HUES64 (cell line): Measurements from ENCODE around the gene EOGT.
A peak's percentile ranks its signal among the peaks of the same experiment; 100 is the strongest.

Experiments
- H3K27ac ChIP-seq: 2 replicates; pipeline ENCODE4 v1.7.0; 2013; ENCODE audit warnings: low read depth, low read length, inconsistent platforms
- H3K27me3 ChIP-seq: 2 replicates; pipeline ENCODE4 v1.6.1; 2013; ENCODE audit warnings: mild to moderate bottlenecking, low read length; ENCODE audit not compliant: insufficient read depth
- H3K36me3 ChIP-seq: 2 replicates; pipeline ENCODE4 v1.6.1; 2013; ENCODE audit warnings: mild to moderate bottlenecking, low read length; ENCODE audit not compliant: insufficient read depth
- H3K4me1 ChIP-seq: 2 replicates; pipeline ENCODE4 v1.6.1; 2013; ENCODE audit warnings: mild to moderate bottlenecking, low read length, moderate library complexity; ENCODE audit not compliant: insufficient read depth
- H3K4me3 ChIP-seq: 2 replicates; pipeline ENCODE4 v1.5.1; 2013; ENCODE audit warnings: mild to moderate bottlenecking, low read length, moderate library complexity
- H3K9ac ChIP-seq: 2 replicates; pipeline ENCODE4 v1.6.1; 2013; ENCODE audit warnings: mild to moderate bottlenecking, low read depth, low read length
- H3K9me3 ChIP-seq: 2 replicates; pipeline ENCODE4 v1.6.1; 2013; ENCODE audit warnings: low read depth, low read length; ENCODE audit not compliant: insufficient read depth
- WGBS: fragments of 150-250, 120-280 bp; methylation state at CpG from one replicate; pipeline ENCODE4 v1.1.7; 2013; ENCODE audit warnings: missing lambda C conversion rate; 5-methylcytosine and 5-hydroxymethylcytosine counted together

The EOGT gene

GRCh38 chr3:68953816-68954444 lies 59.6 kb downstream of the EOGT start:
- Histone ChIP-seq H3K4me3 (no peak overlapping the region), H3K9ac (no peak overlapping the region), H3K36me3 (no peaks in the 10 kb centered on the region), H3K27ac (no peak overlapping the region), H3K4me1 (peaks cover 11% of the 10 kb centered on the region), H3K9me3 (no peaks in the 10 kb centered on the region), H3K27me3 (no peaks in the 10 kb centered on the region)
- 57% methylated on average over 6 of the region's 6 CpGs for WGBS

DNA sequence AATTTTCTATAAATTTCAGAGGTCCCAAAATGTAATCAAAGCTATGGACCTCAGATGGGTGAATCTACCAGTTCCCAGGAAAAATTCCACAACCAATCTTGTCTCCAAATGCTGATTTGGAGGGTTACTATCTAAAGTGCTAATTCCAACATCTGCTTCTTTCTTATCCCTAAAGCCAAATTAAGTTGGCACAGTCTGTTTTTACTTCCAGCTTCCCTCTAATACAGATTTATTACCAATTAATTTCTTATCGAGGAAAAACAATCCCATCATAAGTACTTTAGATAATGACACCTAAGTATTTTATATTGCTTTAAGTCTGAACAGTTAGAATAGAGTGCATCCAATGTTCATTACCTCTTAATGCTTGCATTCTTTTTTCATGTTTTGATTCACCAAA lies 68.3 kb downstream of the EOGT start:
- H3K27ac ChIP-seq, result no peak overlapping the region
- no peaks in the 10 kb centered on the region for H3K27me3 ChIP-seq
- WGBS, result 100% methylated on average over 1 of the region's 1 CpG
- no peak overlapping the region for H3K4me3 ChIP-seq
- no peaks in the 10 kb centered on the region for H3K9me3 ChIP-seq
- H3K9ac ChIP-seq, result no peak overlapping the region
- H3K36me3 ChIP-seq, result no peaks in the 10 kb centered on the region
- H3K4me1 ChIP-seq, result peaks cover 4% of the 10 kb centered on the region; the same call in 1 of the 2 replicates

DNA sequence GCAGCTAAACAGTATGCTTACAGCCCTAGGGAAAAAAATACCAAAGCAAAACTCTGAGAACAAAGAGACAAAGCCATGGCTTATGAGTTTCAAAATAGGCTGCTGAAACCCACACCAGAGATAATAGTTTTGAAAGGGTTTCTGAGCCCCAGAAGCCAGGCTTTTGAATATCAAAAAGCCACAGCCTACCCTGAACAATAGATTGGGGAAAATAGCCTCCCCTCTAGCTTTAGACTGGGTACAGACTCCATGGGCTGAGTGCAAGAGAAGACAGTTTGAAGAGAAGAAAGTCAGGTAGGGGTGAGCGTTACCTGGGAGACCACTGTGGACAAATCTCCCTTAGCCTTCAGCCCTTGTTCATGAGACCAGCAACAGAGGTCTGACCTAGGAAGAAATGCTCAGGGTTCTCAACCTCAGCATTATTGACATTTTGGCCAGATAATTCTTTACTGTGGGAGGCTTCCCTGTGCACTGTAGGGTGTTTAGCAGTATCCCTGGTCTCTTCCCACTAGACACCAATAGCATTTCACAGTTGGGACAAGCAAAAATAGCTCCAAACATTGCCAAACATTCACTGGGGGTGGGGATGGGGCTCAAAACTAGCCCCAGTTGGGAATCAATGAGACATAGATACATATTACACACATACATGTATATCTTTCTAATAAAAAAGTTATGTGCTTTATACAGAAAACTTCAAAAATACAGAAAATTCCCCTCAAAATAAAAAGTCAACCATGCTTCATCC lies 69.6 kb downstream of the EOGT start:
- H3K4me3 ChIP-seq, result no peak overlapping the region
- H3K4me1 ChIP-seq, result peaks cover 4% of the 10 kb centered on the region; the same call in 1 of the 2 replicates
- 85% methylated on average over 1 of the region's 1 CpG for WGBS
- no peaks in the 10 kb centered on the region for H3K36me3 ChIP-seq
- no peaks in the 10 kb centered on the region for H3K9me3 ChIP-seq
- no peak overlapping the region for H3K27ac ChIP-seq
- no peaks in the 10 kb centered on the region for H3K27me3 ChIP-seq
- no peak overlapping the region for H3K9ac ChIP-seq

GRCh38 chr3:68941055-68941454 lies 72.4 kb downstream of the EOGT start:
- WGBS, result 95% methylated on average over 6 of the region's 6 CpGs

GRCh38 chr3:68936856-68937255 lies 76.6 kb downstream of the EOGT start:
- H3K4me3 ChIP-seq, result no peak overlapping the region
- no peaks in the 10 kb centered on the region for H3K9me3 ChIP-seq
- 93% methylated on average over 6 of the region's 6 CpGs for WGBS
- H3K27me3 ChIP-seq, result peaks cover 15% of the 10 kb centered on the region
- no peaks in the 10 kb centered on the region for H3K4me1 ChIP-seq
- no peak overlapping the region for H3K27ac ChIP-seq
- H3K36me3 ChIP-seq, result no peaks in the 10 kb centered on the region
- no peak overlapping the region for H3K9ac ChIP-seq

More at GRCh38 chr3:68941055-68941454, 72.4 kb downstream of the EOGT start:
- Histone ChIP-seq H3K9me3 (no peaks in the 10 kb centered on the region), H3K9ac (no peak overlapping the region), H3K27ac (no peak overlapping the region), H3K4me1 (peaks cover 4% of the 10 kb centered on the region; the same call in 1 of the 2 replicates), H3K4me3 (no peak overlapping the region), H3K36me3 (no peaks in the 10 kb centered on the region), H3K27me3 (no peaks in the 10 kb centered on the region)

DNA sequence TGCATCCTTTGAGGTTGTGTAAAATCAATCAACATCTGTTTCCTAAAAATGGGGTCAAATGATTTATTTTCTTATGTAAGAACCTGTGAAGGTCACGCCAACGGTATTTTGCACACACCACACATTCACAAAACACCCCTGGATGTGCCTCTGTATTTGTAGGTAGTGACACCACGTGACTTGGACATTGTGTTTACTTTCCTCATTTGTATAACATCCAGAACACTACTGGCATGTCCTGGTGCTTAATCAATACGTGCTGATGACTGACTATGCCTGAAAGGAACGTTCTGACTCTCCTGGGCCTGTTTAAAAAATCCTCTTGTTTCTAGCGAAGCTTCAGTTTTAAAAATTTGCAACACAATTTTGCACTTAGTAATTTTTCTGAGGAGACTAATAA lies 77.7 kb downstream of the EOGT start:
- 89% methylated on average over 6 of the region's 6 CpGs for WGBS

GRCh38 chr3:68931406-68932149 lies 81.9 kb downstream of the EOGT start:
- no peaks in the 10 kb centered on the region for H3K36me3 ChIP-seq
- peaks cover 51% of the 10 kb centered on the region for H3K27me3 ChIP-seq
- peak overlapping the region; percentile 59 for H3K4me3 ChIP-seq
- H3K4me1 ChIP-seq, result peaks cover 5% of the 10 kb centered on the region; the same call in 1 of the 2 replicates
- H3K9me3 ChIP-seq, result no peaks in the 10 kb centered on the region
- WGBS, result 3% methylated on average over 41 of the region's 41 CpGs
- H3K27ac ChIP-seq, result no peak overlapping the region
- no peak overlapping the region for H3K9ac ChIP-seq

More for the DNA sequence above, 77.7 kb downstream of the EOGT start:
- Histone ChIP-seq H3K9ac (no peak overlapping the region), H3K4me1 (peaks cover 5% of the 10 kb centered on the region; the same call in 1 of the 2 replicates), H3K9me3 (no peaks in the 10 kb centered on the region), H3K36me3 (no peaks in the 10 kb centered on the region), H3K4me3 (no peak overlapping the region), H3K27me3 (peaks cover 26% of the 10 kb centered on the region), H3K27ac (no peak overlapping the region)
